ENCODE results near the gene TBCK.

DNA sequence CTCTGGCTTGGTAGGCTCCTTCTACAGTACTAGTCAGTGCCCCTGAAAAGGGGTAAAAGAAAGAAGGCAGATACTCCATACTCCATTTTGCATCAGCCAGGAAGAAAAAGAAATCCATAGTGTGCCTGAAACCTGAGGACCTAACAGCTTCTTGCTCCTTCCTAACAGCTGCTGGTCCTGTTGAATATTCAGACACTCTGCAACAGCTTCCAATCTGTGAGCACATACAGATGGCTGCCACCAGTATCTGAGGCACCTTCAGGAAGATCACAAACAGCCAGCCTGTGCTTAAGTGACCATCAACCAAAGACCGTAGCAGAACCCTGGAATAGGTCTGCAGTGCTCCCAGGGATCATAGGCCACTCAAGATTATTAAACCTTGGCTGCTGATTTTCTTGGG is 48.3 kb upstream of the TBCK start:
- TF ChIP-seq, protein P1, sequence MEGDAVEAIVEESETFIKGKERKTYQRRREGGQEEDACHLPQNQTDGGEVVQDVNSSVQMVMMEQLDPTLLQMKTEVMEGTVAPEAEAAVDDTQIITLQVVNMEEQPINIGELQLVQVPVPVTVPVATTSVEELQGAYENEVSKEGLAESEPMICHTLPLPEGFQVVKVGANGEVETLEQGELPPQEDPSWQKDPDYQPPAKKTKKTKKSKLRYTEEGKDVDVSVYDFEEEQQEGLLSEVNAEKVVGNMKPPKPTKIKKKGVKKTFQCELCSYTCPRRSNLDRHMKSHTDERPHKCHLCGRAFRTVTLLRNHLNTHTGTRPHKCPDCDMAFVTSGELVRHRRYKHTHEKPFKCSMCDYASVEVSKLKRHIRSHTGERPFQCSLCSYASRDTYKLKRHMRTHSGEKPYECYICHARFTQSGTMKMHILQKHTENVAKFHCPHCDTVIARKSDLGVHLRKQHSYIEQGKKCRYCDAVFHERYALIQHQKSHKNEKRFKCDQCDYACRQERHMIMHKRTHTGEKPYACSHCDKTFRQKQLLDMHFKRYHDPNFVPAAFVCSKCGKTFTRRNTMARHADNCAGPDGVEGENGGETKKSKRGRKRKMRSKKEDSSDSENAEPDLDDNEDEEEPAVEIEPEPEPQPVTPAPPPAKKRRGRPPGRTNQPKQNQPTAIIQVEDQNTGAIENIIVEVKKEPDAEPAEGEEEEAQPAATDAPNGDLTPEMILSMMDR (IDR thresholded peaks at IDR 0.05 in 2 of 3, conservative IDR thresholded peaks at IDR 0.05 in 1 of 3; ENCODE audit: borderline replicate concordance in 1 of 3, insufficient read depth in 1 of 3, low read depth in 2 of 3, low read length in 2 of 3), result no peak
- TF ChIP-seq POLR2AphosphoS5 (IDR thresholded peaks at IDR 0.05; ENCODE audit: low read depth, low read length), result no peak
- TF ChIP-seq EZH2phosphoT487 (IDR thresholded peaks at IDR 0.05; ENCODE audit: borderline replicate concordance), result no peak
- TF ChIP-seq, protein P2, sequence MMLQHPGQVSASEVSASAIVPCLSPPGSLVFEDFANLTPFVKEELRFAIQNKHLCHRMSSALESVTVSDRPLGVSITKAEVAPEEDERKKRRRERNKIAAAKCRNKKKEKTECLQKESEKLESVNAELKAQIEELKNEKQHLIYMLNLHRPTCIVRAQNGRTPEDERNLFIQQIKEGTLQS (IDR thresholded peaks at IDR 0.05), result no peak
- TF ChIP-seq, protein P3, sequence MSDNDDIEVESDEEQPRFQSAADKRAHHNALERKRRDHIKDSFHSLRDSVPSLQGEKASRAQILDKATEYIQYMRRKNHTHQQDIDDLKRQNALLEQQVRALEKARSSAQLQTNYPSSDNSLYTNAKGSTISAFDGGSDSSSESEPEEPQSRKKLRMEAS (IDR thresholded peaks at IDR 0.05), result no peak
- TF ChIP-seq ZFX (IDR thresholded peaks at IDR 0.05), result no peak
- TF ChIP-seq POLR2A (IDR thresholded peaks at IDR 0.05; ENCODE audit: borderline replicate concordance, extremely low read depth, insufficient read depth, insufficient read length), result no peak
- TF ChIP-seq EZH2 (IDR thresholded peaks at IDR 0.05), result no peak
- TF ChIP-seq, protein P4, sequence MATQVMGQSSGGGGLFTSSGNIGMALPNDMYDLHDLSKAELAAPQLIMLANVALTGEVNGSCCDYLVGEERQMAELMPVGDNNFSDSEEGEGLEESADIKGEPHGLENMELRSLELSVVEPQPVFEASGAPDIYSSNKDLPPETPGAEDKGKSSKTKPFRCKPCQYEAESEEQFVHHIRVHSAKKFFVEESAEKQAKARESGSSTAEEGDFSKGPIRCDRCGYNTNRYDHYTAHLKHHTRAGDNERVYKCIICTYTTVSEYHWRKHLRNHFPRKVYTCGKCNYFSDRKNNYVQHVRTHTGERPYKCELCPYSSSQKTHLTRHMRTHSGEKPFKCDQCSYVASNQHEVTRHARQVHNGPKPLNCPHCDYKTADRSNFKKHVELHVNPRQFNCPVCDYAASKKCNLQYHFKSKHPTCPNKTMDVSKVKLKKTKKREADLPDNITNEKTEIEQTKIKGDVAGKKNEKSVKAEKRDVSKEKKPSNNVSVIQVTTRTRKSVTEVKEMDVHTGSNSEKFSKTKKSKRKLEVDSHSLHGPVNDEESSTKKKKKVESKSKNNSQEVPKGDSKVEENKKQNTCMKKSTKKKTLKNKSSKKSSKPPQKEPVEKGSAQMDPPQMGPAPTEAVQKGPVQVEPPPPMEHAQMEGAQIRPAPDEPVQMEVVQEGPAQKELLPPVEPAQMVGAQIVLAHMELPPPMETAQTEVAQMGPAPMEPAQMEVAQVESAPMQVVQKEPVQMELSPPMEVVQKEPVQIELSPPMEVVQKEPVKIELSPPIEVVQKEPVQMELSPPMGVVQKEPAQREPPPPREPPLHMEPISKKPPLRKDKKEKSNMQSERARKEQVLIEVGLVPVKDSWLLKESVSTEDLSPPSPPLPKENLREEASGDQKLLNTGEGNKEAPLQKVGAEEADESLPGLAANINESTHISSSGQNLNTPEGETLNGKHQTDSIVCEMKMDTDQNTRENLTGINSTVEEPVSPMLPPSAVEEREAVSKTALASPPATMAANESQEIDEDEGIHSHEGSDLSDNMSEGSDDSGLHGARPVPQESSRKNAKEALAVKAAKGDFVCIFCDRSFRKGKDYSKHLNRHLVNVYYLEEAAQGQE (IDR thresholded peaks at IDR 0.05; ENCODE audit: low read depth), result no peak
